Right kidney (tissue), 1 donor: Measurements from ENCODE around the gene GAK.
A peak's percentile ranks its signal among the peaks of the same experiment; 100 is the strongest.

Experiments
- DNase-seq: peaks from one replicate; pipeline ENCODE4 v3.0.0-alpha.2; 2016

GAK gene

DNA sequence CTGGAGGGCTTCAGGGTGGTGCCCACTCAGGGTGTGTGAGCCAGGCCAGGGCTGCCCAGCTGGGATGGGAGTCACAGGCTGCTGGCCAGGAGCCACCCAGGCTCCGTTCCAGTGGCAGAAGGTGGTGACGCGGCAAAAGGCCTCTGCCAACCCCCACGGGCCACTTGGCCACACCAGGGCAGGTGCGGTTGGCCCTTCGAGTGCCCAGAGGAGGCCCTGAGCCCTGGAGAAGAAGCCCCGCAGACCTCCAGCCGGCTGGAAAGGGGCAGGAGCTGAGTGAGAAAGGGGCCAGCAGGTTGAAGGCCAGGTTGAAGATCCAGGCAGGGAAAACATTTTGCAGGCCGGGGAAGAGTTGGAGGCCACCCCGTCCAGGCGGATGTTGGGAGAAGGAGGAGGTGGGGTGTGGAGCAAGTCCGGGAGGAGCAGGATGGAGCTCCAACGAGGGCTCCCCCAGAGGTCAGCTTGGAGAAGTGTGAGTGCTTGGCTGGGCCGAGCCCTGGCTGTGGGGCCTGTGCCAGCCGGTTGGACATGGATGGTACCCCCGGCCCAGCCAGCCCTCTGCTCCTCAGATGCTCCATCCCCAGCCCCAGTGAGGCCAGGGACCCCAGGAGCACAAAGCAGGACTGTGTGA lies 103.4 kb downstream of the GAK start:
- no peak for DNase-seq

DNA sequence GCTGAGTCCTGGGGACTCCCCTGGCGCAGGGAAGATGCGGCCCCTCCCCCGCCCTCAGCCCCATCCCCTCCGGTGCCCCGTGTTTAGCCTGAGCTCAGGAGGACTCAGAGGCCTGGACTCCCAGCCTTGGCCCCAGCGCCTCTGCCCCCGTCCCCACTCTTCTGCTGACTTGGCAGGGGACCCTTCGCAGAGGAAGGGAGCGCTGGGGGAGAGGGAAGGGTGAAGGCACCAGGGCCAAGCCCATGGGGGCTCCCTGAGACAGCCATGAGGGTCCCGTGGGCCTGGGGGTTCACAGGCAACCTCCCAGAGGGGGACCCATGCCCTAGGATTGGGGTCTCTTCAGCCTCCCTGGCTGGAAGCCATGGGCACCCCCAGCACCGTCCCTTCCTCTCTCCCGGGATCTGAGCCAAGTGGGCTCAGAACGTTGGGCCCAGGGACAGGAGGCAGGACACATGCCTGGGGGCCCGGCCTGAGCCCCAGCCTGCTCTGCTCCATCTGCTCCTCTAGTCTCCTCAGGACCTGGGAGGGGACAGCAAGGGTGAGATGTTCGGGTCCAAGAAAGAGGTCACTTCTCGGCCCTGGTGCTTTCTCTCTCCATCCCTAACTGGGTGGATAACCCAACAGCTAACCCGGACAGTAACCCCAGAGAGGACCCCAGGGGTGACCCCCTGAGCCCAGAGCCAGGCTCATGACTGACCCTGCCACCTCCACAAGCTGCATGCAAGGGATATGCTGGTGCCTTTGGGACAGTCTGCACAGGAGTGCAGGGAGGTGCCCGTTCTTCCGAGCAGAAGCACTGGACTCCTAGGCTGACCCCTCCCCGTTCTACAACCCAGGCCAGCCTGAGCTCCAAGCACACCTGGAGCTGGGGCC lies 104.7 kb downstream of the GAK start:
- no peak for DNase-seq

DNA sequence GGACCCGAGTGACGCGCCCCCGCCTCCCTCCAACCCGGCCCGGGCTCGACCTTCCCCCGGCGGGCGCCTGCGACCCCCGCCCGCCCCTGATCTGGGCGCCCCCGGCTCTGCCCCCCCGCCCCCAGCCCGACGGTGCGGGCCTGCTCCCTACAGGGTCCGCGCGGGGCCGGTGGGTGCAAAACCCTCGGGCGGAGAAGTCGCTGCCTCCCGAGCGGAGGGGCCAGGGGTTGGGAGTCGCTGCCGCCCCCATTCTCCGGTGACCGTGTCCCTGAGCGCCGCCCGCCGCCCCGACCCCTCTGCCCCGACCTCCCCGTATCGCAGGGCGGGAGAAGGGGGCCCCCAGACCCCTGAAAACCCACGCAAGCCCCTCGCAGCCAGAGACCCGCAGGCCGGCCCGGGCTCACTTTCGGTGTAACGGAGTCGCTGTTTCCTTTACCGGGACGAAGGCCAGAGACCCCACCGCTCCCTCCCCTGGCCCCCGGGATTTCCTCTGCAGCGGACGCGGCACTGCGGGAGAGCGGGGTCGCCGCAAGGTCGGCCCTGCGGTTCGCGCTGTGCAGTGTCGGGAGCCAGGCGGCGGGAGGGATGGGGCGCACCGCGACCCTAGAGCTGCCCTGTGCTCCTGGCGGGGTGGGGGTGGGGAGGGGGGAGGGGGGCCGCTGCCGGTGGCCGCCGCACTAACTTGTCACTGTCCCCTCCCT lies 105.5 kb downstream of the GAK start:
- DNase-seq, result no peak

DNA sequence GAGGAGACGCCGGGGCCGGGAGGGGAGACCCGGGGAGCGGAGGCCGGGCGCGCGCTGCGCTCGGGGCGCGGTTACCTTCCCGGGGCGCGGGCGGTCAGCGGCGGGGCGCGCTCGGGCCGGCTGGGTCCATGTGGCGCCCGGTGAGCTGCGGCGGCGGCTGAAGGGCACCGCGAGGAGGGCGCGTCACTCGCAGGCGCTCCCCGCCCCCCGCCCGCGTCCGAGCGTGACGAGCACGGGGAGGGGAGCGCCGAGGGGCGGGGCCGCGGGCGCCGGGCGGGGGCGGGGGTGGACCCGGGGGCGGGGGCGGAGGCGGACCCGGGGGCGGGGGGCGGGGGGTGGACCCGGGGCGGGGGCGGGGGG lies 106.2 kb downstream of the GAK start, which contains the start of gene CPLX1:
Gene CPLX1 (minus strand): TSS at position 159 of the 360 bp plus-strand sequence. CDS start 1,607 bp downstream, outside the sequence.
- DNase-seq, result no peak

DNA sequence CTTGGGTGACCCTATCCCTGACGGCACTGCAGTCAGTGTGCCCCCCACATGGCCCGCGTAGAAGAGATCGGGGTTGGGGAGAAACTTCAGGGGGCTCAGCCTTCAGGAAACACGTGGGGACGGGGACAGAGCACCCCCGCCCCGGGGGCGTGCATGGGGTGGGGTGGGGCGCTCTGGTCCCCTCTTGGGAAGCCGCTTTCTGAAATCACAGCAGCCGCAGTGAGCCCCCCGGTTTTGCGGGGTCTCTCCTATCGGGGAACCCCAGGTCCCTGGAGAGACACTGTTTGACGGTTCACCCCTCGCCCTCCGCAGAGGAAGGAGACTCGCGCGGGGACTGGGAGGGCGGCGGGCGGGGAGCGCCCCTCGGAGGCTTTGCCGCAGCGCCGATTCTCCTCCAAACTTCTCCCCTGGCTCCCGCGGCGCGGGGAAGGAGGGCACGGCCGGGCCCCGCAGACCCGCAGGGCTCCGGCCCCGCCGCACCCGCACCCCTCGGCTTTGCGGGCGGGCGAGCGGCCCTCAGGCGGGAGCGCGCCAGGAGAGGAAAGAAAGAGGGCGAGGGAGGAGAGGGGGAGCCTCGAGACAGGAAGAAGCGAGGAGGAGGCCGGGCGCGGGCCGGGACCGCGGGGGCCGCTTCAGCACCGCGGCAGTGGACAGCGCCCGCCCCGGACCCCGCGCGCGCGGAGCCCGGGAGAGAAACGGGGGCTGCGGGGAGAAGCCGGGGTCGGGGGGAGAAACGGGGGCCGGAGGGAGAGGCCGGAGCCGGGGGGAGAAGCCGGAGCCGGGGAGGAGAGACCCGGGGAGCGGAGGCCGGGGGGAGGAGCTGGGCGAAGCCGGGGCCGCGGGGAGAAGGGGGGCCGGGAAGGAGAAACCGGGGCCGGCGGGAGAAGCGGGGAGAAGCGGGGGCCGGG lies 106.8 kb downstream of the GAK start:
- DNase-seq, result peak; percentile 65

DNA sequence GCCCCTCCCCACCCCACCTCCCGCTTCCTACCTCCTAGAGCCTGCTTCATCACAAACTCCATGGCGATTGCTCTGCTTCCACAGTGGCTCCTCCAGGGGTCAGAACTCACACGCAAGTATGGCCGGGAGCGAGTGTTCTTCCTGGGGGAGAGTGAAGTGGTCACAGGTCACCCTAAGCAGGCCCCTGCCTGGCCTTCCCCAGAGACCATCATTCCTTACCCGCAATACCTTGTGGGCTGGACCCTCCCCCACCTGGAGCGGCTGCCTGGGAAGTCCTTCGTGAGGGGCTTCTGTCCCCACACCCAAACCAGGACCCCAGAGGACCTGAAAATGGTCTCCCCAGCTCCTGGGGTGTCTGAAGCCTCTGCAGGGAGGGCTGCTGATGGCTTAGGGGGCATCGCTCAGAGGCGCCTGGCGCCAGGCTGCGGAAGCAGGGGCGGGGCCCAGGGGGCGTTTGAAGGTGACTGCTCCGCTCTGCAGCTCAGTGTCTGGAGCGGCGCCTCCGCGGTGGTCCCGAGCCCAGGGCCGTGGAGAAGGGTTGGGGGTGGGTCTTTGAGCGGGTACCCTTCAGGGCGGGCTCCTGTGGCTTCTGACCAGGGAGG lies 107.6 kb downstream of the GAK start:
- no peak for DNase-seq

DNA sequence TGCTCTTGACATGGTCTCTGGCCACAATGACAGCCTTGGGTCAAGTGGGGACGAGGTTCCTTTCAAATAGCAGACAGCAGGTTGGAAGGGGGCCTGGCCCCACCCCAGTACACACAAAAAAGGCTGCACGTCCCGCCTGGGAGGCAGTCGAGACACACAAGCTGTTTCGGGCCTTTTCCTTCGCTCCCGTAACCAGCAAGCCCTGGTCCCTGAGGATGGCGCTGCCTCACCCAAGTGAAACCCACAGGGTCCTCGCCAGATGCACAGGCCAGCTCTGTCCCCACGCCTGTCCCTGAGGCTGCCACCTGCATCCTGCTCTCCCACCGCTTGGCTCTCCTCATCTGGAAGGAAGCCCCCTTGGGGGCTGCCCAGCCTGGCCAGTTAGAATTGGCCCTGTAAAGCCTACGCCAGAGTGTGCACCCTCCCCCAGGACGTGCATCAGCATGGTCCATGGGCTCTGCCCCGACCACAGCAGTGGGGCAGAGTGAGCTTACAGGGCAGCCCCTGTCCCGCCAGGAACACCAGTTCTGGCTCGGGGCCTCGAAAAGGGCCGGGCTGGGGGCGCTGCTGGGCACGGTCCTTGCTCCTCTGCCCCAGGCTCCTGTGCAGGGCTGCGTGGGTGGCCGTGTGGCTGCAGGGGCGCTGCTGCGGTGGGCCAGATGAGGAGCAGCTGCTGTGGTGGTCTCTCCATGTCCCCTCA lies 108.2 kb downstream of the GAK start:
- no peak for DNase-seq

DNA sequence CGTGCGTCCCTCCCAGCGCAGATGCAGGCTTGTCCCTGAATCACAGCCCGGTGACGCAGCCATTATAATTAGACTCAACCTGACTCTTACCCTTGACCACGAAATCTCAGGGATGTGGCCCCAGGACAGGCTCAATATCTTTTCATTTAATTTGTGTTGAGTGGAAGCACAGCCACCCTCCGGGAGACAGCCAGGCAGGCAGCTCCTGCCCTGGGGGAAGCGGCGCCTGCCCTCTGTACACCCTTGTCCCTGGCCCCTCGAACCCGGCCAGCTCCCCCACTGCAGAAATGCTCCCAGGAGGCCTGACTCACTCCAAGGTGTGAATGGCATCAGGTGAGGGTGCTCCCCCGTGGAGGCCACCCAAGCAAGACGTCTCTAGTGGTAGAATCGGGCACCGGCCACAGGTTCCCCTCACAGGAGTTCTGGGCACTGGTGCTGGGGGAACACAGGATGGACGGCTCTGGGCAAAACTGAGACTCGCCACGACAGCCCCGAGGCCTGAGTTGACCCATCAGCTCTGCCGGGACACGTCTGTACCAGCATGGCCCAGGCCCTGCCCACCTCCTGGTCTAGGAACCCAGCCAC lies 108.8 kb downstream of the GAK start:
- no peak for DNase-seq

DNA sequence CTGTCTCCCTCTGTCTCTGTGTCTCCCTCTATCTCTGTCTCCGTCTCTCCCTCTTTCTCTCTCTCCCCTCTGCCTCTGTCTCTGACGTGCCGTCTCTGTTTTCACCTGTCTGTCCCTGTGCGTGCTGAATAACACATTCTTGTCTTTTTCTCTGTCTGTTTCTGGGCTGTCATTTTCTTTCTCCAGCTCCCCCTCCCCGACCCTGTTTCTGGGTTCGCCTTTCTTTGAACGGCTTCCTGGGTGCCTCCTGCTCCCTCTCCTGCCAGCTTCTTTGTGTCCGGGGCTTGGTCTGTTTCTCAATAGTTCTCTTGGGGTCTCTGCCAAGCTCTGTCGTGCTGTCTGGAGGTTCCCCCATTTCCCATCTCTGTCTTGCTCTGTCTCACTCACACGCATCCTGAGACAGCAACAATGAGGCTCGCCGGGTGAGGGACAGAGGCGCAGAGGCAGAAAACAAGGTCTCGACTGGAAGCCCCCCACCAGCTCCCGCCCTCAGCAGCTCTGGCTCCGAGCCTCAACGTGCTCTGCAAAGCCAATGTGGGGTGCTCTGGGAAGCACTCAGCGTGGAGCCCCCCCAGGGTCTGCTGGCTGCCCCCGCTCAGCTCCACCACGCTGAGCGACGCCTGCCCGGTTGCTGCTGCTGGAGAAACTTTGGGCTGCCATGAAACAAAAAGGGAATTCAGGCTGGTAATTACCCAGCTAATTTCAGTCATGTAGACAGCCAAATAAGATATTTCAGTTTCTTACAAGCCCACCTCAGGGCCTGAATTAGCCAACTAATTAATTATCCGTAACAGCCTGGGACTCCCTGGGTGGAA lies 109.5 kb downstream of the GAK start:
- no peak for DNase-seq

DNA sequence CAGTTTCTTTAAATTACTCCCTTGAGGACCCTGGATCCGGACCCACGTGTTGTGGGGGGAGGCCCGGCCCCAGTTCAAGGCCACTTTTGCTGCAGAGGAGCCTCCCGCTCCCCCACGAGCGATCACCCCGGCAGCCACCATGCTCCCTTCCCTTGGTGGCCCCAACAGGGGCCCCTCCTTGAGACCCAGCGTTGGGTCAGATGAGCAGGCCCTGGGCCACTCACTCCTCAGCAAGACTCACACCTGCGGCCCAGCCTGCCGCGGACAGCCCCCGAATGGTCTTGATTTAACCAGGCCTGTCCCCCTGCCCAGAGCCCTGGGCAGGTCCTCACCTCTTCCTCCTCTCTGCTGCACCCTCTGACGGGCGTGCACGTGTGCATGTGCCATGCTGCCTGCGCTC lies 110.5 kb downstream of the GAK start:
- DNase-seq, result no peak

DNA sequence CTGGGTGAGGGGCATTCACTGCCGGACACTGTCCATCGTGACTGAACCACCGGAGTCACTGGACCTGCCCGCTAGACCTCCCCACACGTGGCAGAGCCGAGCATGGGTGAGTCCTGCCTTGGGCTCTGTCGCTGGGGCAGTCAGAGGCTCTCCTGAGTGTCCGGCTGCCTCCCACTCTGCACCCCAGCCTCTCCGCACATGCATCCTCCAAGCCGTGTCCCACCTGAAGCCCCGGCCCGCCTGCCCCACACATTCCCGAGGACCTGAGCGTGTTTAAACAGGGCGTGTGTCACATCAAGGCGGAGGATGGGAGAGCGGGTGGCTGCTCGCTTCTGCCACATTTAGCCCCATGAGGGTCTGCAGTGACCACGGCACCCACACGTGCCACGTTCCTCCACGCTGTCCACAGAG lies 110.9 kb downstream of the GAK start:
- no peak for DNase-seq

DNA sequence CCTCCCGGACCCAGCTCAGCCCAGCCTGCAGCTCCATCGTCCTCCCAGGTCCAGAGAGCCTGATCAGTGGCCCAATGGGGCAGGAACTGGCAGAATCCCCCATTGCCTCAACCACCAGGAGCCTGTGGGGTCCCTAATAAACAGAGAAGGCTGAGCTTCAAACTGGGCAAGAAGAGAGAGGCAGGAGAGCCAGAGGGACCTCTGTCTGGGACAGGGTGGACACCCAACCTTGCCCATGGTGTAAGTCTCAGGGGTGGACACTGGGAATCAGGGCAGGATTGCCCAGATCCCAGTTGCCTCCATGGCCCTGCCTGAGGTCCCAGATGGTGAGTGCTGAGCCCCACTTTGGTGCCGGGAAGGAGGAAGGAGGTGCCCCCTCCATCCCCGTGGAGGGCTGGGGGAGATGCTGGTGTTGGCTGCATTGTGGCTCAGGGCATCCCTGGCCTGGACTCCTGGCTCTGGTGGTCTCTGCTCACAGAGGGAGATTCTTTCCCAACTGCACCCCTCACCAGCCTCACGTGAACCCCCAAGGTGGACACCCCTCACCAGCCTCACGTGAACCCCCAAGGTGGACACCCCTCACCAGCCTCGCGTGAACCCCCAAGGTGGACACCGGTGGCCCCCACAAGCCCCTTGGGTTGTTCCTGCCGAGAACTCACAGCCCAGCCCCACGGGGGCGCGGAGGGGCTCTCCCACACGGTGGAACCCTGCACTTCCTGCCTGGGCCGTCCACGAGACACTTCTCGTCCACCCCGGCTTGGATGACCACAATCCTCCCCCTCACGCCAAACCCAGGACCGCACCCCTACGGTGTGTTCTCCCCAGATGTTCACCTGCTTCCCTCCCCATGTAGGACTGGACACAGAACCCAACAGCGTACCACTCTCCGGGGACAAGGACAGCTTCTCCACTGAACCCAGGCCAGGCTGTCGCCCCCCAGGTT lies 111.6 kb downstream of the GAK start:
- no peak for DNase-seq

DNA sequence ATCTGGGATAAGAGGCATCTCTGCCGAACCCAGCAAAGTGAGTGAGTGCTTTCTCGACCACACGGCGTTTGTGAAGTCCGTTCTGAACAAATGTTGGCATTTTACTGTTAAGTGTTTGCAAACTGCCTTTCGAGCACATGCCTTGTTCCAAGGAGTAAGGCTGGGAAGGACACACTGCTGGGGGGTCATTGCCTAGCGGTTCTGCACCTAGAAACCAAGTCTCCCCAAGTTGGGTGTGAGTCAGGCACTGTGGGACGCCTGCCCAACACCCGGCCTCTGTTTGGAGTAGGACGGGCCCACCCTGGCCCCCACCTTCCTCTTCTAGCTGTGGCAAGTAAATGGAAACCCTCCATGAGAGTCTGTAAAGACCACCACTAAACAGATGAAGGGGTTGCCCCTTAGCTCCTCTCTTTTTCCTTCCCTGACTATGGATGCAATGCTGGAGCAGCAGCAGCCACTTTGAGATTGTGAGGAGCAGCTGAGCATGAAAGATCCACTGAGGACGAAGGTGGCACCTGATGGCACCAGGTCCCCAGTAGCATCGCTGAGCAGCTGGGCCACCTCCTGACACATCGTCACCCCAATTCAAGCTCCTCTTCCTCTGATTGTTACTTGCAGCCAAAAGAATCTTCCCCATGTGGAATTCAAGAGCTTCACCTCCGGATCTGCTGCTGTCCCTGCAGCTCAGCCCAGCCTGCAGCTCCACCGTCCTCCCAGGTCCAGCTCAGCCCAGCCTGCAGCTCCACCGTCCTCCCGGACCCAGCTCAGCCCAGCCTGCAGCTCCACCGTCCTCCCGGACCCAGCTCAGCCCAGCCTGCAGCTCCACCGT lies 112.5 kb downstream of the GAK start:
- no peak for DNase-seq

DNA sequence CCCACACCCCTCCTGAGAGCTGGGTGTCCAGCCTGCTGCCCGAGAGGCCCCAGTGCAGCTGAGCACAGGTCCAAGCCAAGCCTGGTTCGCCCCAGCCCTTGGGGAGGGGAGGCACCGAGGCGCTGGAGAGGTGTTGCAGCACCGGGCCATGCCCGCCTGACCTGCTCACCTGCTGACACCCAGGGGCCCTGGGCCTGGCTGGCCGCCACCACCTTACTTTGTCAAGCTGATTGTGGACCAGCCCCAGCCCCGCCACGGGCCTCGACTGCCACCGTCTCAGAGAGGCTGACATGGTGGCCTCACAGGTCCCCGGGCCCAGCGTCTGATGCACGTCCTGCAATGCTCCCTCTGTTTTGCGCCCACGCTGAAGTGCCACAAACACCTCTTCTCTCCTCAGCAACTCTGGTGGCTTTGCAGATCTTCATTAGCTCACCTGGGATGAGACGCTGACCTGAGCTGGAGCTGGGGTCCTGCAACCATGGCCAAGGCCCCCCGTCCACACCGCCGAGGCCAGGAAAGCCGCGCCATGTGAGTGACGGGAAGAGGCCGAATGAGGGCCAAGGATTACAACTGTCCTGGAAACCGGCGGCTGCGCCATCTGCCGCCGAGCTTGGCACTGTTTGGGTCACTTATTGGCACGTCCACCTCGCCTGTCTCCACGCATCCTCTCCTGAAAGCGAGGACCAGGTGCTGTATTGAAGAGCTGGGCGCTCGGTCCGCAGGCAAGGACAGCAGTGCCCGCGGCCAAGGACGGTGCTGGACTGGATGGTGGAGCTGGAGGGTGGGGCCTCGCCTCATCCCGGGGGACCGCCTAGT lies 113.8 kb downstream of the GAK start:
- DNase-seq, result no peak

DNA sequence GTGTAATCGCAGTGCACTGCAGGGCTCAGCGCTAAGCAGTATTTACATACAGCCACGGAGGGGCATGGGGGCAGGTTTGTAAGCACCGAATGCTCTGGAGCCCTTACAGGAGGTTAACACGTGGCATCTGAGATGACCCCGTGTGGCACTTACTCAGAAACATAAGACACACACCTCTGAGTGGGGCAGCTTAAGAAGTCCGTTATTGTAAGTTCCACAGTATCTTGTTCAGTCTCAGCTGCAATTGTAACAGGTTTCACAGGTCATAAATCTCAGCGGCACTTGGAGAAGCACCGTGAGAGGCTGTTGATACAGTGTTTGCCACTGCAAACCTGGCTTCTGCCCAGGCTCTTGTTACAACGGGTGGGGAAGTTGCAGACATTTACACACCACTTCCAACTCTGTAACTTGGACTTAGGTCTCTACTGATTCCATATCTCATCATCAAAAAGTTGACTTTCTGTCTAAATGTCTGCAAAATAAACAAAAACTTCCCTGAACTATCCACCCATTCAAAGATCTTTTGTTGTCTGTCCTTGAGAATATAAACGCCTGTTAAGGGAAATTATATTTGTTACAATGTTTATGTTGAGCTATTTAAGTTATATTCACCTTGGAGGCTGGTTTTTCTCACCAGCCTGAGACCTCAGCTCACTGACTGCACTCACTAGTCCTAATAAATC lies 116.5 kb downstream of the GAK start:
- DNase-seq, result no peak

DNA sequence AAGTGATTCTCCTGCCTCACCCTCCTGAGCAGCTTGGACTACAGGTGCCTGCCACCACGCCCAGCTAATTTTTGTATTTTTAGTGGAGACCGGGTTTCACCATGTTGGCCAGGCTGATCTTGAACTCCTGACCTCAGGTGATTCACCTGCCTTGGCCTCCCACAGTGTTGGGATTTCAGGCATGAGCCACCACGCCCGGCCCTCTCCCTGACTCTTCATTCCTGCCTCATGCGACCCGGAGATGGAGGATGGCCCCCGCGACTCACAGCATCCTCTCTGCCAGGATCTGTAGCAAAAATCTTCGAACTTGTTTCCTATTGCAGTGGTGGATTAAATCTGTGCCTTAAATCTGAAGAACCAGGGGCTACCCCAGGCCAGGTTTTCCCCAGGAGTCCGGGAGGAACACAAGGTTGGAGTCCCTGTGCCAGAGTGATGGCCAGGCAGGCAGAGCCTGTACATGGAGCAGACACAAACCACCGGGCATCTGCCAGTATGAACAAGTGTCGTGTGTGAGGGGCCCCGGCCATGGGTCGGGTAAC lies 117.7 kb downstream of the GAK start:
- DNase-seq, result no peak
